GM19467 (cell line): ENCODE results near the gene TNFAIP6.

Source experiments
- ATAC-seq: cut with Tn5 transposase; IDR thresholded peaks from one replicate; pipeline ENCODE4 v1.9.1; 2021; ENCODE audit warnings: mild to moderate bottlenecking, moderate library complexity; ENCODE audit not compliant: unreplicated experiment

The TNFAIP6 gene

GRCh38 chr2:151359768-151360461, 2.5 kb downstream of the TNFAIP6 start:
- no peak for ATAC-seq

- no peak for ATAC-seq
These were observed 4.4 kb downstream of the TNFAIP6 start for GRCh38 chr2:151361674-151362370.

- peak; percentile 66 for ATAC-seq
These were observed 6.3 kb downstream of the TNFAIP6 start for GRCh38 chr2:151363709-151364108.

GRCh38 chr2:151367571-151367970, 10.2 kb downstream of the TNFAIP6 start:
- ATAC-seq = no peak

GRCh38 chr2:151374436-151374835, 17.0 kb downstream of the TNFAIP6 start:
- peak; percentile 89 for ATAC-seq

- ATAC-seq = no peak
These were observed 21.8 kb downstream of the TNFAIP6 start for GRCh38 chr2:151379169-151379568.

GRCh38 chr2:151380580-151381235, 23.3 kb downstream of the TNFAIP6 start:
- no peak for ATAC-seq

- ATAC-seq = no peak
These were observed 23.9 kb downstream of the TNFAIP6 start for GRCh38 chr2:151381266-151381665.

GRCh38 chr2:151388011-151388410, 30.6 kb downstream of the TNFAIP6 start:
- ATAC-seq = no peak

GRCh38 chr2:151391436-151391835, 34.0 kb downstream of the TNFAIP6 start:
- ATAC-seq = no peak

- ATAC-seq = no peak
These were observed 37.1 kb downstream of the TNFAIP6 start for GRCh38 chr2:151394509-151394908.

- ATAC-seq = no peak
These were observed 38.4 kb downstream of the TNFAIP6 start for GRCh38 chr2:151395509-151396374.

GRCh38 chr2:151399981-151400380, 42.6 kb downstream of the TNFAIP6 start:
- no peak for ATAC-seq

GRCh38 chr2:151401149-151401548, 43.8 kb downstream of the TNFAIP6 start:
- no peak for ATAC-seq

- no peak for ATAC-seq
These were observed 46.5 kb downstream of the TNFAIP6 start for GRCh38 chr2:151403914-151404313.

GRCh38 chr2:151405376-151405775, 48.0 kb downstream of the TNFAIP6 start:
- ATAC-seq = no peak

GRCh38 chr2:151407281-151407680, 49.9 kb downstream of the TNFAIP6 start:
- no peak for ATAC-seq

GRCh38 chr2:151408788-151409600, 51.6 kb downstream of the TNFAIP6 start:
- no peak for ATAC-seq

GRCh38 chr2:151409601-151410484, 52.5 kb downstream of the TNFAIP6 start, which contains the start of gene RIF1:
Gene RIF1 (plus strand): TSS chr2:151409902. CDS start chr2:151410424, 522 bp downstream.
- ATAC-seq = peak; percentile 91
